Measurements from ENCODE around the gene FOXJ3.
A peak's percentile ranks its signal among the peaks of the same experiment; 100 is the strongest.

Gene FOXJ3

DNA sequence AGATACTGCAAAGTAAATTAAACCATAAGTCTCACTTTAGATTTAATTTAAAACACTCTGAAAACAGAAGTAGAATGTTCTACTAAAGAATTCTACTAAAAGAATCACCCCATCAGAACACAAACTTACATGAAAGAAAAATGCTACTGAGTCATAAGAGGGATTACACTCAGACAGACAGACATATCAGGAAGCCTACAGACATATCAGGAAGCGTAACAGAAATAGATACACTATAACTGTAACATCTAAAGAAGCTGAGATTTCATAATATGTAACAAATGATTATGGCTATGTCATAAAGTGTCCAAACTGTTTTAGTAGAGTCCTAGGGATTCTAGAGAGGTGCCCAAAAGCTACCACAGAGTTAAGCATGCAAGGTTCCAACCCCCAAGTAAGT, 23.9 kb downstream of the FOXJ3 start:
- DNase-seq (ENCODE audit: low spot score): no peak

DNA sequence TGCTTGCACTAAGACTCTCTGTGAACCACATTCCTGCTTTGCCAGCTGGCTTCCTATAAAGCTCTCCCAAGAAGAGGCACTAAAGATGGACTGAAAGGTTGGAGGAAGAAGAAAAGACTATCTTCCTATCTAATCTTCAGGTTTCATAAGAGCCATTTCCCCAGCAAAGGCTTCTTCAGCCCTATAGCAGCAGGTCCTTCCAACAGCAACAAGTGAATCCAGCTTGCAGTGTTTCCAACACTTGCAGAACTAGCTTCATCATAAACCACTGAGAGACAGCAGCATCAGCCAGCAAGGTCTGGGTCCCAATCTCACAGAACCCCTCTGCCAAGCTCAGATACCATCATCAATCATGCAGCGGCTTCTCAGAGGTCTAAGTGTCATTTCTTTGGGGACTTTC, 28.1 kb downstream of the FOXJ3 start:
- DNase-seq (ENCODE audit: low spot score): no peak

DNA sequence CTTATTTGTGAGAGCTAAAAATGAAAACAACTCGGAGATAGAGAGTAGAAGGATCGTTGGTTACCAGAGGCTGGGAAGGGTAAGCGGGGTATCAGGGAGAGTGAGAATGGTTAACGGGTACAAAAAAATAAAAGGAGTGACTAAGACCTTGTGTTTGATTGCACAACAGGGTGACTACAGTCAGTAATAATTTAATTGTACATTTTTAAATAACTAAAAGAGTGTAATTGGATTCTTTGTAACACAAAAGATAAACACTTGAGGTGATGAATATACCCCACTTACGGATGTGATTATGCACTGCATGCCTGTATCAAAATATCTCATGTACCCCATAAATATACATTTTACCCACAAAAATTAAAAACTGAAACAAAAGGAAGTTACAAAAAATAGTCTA, 29.4 kb downstream of the FOXJ3 start:
- no peak for DNase-seq (ENCODE audit: low spot score)

DNA sequence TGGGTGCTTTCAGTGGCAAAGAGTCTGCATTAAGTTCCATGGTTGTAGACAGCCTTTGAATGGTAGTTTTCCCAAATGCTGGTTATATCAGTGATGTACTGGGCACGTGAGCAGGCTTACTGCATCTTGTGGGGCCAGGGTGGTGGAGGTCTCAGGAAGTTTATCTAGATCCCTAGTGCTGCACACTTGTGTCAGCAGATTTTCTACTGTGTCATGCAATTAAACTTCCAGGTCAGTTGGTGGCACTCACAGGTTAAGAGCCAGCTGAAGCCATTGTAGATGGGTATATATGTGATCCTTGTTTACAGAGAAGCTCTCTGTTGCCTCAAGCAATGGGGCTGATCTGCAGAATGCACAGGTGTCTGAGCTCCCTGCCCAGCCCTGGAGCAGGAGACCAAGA, 33.0 kb downstream of the FOXJ3 start:
- no peak for DNase-seq (ENCODE audit: low spot score)

DNA sequence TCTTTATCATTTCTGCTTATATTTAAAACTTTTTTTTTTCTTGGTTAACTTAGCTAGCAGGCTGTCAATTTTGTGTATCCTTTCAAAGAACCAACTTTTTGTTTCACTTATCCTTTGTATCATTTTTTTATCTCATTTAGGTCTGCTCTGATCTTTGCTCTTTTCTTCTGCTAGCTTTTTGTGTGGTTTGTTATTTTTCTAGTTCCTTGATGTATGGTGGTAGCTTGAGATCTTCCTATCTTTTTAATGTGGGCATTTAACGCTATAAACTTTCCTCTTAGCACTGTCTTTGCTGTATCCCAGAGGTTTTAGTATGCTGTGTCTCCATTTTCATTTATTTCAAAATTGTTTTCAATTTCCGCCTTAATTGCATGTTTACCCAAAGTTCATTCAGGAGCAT, 36.5 kb downstream of the FOXJ3 start:
- DNase-seq (ENCODE audit: low spot score): no peak

DNA sequence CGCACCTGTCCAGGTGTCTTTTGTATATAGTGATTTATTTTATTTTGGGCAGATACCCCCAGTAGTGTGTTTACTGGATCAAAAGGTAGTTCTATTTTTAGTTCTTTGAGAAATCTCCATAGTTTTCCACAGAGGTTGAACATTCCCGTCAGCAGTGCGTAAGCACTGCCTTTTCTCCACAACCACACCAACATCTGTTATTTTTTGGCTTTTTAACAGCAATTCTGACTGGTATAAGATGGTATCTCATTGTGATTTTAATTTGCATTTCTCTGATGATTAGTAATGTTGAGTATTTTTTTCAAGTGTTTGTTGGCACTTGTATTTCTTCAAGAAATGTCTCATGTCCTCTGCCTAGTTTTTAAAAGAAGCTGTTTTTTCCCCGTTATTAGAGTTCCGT, 39.2 kb downstream of the FOXJ3 start:
- no peak for DNase-seq (ENCODE audit: low spot score)

DNA sequence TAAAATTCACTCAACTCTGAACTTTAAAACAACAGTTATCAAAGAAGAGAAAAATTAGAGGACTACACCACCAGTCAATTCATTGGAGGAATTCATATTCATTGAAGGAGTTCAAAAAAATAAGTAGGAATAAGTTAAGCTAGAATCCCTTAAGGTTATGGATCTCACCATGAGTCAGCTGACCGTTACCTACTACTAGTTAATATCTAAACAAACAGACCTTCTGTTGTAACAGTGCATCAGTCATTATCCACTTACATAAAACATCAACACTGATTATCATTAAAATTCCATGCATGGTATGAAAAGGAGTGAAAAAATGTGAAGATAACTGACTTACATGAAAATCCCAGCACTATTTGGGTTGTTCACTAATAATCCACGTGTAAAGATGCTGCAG, 44.9 kb downstream of the FOXJ3 start:
- DNase-seq (ENCODE audit: low spot score): no peak

DNA sequence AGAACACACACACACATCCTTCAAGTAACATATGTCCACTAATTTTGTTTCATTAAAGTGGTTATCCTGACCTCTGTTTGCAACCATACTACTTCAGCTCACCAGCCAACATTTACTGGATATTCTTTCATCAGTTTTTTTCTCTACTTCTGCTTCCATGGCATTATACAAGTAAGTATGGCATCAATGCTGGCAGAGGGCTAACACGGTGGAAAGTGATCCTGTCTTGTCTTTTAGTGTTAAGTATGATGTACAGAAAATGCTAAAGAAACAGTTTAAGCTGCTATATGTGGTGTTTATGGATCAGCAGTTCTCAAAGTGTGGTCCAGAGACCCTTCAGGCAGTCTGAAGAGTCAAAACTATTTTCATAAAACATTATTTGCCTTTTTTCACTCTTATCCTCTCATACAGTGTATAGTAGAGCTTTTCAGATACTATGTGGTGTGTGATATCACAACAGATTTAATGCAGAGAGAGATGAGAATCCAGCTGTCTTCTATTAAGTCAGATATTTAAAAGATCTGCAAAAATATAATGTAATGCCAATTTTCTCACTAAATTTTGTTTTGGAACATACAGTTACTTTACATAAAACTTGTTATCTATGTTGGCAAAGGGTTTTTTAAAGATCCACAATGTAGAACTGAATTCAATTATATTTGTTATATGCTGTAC, 46.6 kb downstream of the FOXJ3 start:
- DNase-seq (ENCODE audit: low spot score): no peak

DNA sequence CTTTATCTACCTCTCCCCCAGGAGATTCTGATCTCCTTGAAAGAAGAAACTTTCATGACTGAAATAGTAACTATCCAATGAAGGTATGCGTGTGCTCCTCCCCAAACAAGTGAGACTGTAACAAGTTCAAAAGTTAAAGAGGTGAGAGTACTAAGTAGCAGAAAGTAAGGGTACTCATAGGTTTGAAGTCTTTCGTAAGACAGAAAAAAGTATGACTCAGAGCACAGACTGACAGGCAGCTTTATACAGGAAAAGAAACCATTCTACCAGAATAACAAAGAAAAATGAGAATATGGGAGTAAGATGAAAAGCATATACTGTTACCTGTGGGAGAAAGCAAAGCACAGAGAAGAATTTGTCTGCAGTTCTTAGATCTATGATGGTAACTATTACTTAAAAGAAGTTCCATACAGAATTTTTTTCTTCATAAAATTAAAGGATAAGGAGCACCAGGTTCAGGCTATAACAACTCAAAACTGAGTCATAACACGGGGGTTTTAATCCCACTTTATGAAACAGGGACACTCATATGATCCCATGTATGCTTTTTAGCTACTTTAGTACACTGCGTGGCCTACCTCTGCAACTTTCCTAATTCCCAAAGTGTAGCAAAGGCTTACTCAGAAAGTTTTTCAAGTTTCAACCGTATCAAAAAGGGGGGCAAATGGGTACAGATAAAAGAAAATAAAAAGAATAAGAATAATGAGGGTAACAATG, 52.0 kb downstream of the FOXJ3 start:
- DNase-seq (ENCODE audit: low spot score): peak; percentile 23

DNA sequence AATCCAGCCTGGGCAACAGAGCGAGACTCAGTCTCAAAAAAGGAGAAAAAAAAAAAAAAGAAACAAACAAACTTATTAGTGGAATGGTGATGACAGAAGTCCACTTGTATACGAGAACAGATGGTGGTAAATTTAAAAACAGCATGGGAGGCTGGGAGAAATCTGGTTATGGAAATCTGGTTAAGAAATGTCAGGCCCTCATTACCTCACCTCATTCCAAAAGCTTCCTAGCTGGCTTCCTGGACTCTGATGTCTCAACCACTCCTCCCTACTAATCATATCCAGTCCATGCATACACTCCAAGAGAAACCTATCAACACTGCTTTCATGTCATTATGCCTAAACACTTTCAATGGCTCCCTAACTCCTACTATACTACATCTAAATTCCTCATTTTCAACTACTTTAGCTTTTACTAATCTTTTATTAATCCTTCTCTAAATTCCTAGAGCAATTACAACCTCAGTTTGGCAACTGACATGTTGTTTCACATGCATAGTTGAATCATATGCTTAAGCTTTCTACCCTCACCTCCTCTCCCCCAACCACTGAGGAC, 52.9 kb downstream of the FOXJ3 start:
- DNase-seq (ENCODE audit: low spot score): peak; percentile 11

DNA sequence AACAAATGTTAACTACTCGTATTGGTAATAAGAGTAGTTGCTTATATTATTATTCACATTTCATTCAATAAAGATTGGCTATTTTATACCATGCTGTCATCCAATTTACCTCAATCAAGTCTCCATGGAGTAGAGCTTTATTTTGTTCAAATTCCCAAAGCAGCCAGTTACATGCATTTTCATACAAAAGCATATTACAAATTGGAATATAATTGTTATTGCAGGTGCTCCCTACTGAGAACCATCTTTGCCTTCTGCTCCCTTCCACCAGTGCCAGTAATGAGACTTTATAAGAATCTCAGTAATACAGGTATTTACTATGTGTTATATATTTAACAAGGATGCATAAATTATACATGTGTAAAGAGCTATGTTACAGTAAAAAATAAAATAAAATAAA, 54.2 kb downstream of the FOXJ3 start:
- DNase-seq (ENCODE audit: low spot score): no peak

DNA sequence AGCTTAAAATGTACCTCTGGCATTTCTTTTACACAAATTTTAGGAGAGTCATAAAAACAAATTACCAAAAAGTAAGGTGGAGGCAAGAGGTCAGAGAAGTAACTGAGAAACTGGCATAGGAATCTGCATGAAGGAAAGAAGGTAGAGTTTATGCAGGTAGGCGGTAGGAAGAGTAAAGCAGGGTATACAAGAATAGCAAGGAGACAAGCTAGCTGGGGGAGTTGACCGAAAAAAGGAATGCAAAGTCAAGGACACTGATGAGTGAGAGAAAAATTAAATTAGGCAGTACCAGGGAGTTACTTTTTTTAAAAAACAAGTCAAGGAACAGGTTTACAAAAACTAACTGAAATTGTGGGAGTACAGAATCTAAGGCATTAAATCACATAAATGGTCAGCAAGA, 56.0 kb downstream of the FOXJ3 start:
- no peak for DNase-seq (ENCODE audit: low spot score)

DNA sequence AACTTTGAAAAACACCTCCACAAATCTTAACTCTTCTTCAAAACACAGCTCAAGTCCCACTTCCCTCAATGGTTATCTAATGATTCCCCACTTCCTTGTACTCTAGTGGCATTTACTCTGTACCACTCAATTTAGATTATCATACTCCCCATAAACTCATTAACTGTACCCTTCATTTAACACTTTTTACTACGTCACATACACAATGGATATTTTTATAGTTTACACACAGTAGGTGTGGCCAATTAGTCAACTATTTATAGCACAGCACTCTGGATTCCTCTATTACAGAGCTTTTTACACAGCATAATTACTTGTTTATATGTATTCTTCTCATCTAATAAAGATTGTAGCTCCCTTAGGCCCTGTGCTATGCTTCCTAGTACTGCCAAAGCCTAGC, 62.1 kb downstream of the FOXJ3 start:
- no peak for DNase-seq (ENCODE audit: low spot score)

DNA sequence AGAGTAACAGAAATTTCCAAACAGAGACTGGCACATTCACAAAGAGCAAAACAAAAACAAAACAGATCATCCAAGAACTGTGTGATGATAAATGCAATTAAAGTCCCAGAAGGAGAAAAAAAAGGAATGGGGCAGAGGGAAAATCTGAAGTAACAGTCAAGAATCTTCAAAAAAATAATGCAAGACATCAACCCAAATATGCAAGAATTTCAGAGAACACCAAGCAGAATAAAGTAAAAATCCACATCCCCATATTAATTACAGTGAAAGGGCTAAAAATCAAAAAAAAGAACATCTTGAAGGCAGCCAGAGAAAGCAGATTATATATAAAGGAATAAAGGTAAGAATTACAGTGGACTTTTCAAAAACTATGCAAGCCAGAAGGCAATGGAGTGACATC, 67.1 kb downstream of the FOXJ3 start:
- DNase-seq (ENCODE audit: low spot score): no peak

DNA sequence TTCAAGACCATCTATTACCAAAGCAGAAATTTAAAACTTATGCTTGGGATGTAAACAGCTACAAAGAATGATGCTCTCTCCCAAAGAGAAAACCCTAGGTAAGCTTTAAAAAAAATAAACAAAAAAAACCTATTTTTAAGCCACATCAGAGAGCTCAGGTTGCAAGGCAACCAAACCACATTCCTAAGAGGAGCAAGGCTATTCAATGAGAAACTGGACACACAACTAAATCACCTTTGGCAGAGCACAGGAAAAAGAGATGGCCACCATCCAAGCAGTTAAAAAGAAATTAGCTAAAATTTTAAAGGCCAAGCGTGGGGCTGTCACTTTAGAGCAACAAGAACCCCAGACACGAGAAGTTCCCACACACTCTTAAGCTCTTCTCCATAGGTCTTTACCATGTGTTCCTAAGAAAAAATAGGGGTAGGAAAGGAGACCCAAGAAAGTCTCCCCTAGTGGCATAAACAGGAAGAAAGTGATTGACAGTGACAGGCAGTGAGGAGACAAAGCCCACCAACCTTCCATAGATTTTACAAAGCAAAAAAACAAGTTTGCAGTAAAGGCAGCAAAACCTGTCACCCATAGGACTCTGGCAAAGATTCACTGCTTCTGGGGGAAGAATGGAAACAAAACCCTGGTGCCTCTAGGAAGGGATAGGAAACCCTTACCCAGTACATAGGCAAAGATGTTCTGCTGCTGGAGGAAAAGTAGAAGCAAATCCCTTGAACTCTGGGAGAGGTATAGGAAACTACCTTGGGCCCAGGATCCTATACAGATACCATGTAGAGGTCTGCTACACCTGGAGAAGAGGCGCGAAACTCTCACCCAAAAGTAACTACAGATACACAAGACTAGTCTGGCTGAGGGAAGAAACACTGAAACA, 68.5 kb downstream of the FOXJ3 start:
- DNase-seq (ENCODE audit: low spot score): no peak

DNA sequence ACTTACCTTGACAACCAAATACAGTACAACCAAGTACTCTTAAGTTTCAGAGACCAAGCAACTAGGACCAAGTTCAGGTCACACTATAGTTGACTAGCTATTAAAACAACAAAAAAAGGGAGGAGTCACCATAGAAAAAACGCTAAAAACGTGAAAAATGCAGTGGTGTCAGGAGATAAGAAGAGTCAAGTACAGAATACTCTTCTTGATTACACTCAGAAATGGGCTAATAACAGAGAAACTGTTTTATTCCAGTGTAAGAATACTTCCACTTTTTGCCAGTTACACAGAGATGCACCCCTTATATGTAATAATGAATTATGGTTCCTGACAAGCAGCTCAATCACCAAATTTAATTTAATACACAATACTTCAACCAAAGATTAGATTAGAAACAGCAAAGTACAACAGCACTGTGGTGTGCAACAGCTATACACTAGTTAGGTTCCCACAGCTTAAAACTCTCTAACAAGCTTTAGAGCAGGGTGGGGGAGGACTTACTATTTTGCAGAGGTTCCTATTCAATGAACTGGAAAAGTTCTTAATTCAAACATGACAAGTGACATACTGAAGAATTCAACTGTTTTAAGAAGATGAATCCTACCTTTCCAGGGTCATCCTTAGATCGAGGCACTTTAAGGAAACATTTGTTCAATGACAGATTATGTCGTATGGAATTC, 70.4 kb downstream of the FOXJ3 start:
- no peak for DNase-seq (ENCODE audit: low spot score)

DNA sequence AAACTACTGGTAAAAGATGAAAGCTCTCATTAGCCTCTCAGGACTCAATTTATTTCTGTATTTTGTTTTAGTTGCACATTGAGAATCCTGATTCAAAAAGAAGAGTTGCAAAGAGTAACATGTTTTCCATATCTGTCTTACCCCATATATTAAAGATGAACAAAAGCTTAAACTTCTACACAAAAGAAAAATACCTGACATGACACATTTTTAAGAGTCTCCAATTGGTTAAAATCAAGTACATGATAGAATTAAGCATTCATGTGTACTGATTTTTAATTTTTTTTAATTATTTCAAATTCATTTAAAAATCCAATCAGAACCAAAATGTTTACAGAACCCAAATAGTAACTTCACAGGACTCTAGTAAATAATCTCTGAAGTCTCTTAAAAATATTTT, 72.0 kb downstream of the FOXJ3 start:
- DNase-seq (ENCODE audit: low spot score): no peak

DNA sequence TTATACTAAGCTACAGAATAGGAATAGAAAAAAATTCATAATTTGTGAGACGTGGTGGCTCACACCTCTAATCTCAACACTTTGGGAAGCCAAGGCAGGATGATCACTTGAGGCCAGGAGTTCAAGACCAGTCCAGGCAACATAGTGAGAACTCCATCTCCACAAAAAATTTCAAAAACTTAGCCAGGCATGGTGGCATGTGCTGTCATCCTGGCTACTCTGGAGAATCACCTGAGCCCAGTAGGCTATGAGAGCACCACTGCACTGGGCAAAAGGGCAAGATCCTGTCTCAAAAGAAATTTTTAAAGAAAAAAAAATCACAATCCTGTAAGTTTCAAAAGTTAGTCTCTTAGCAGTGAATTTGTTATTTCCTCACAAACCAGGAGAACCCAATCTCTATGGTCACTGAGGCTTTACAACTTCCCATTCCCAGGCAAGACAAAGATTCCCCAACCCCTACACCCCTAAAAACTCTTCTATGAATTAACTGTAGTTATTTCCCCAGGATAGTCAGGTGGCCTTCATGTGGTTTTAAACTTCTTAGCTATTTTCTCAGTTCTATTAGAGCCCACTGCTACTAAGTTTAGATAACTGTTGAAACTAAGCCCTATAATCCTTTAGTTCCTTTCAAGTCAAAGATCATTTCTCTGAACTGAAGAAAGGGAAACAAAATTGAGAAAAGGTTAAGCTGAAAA, 74.5 kb downstream of the FOXJ3 start:
- DNase-seq (ENCODE audit: low spot score): no peak

DNA sequence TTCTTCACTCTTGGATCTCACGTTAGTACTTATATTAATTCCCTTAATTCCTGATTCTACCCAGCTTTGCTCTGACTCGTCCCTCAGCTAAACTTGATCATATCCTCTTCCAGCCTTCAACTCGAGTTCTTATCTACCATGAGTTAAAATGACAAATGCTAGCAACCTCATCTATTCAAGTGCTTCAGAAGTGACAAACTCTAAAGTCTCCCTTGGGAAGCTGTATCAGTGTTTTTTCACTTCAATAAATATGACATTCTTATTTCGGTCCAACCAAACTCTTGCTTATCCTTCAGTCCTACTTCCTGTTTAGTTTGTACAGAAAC, 75.3 kb downstream of the FOXJ3 start:
- DNase-seq (ENCODE audit: low spot score): peak; percentile 22

DNA sequence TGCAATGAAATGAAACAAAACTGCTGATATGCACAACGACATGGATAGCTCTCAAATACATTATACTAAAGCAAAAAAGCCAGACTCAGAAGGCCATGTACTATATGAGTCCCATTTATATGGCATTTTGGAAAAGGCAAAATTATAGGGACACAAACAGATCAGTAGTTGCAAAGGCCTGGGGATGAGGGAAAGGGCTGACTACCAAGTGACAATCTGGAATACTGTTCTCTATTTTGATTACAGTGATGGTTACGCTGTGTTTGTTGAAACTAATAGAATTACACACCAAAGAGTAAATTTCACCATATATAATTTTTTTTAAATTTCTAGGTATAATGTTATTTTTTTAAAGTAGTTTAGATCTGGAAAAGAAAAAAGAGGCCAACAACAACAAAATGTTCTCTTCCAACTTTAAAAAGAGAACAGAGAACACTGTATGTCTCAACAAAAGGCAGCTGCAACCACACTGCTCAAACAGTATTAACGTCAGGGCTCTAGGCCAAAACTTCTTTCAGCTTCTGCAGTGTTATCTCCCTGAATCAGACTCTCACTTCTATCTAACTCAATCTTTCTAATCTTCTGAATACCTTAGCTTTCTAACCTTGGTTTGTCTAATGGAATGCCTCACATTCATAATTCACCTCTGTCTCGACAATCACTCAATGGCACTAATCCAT, 75.8 kb downstream of the FOXJ3 start:
- no peak for DNase-seq (ENCODE audit: low spot score)

DNA sequence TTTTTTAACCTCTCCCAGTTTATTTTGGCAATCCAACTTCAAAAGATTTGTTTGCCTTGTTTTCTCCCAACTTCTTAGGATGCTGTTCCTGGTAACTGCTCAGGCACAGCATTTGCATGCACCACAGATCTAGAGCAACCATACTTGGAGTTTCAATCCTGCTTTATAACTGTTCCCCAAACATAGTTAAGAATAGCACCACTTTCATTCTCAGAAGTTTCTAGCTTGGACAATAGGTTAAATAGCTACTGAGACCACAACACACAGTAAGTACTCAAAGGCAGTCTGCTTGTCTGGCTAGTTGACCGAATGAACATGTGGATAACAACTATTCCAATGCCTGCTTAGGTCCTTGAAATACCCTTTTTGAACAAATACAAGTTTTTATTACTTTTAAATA, 76.8 kb downstream of the FOXJ3 start:
- DNase-seq (ENCODE audit: low spot score): no peak
